UCSD-AML1 (cell line): ENCODE measurements around the gene TES.
"Not testable (repeated sequence)": the region's sequence is repeated elsewhere in the genome, so short reads cannot be mapped to it uniquely, and the experiment has no call there.

Source experiments
- DNase-seq: peaks from one replicate; lab custom pipeline; 2025; ENCODE audit not compliant: unreplicated experiment; lab: John Stamatoyannopoulos, UW

Gene TES

GRCh38 chr7:116241291-116241690 is 31.0 kb downstream of the TES start:
- no peak for DNase-seq

- no peak for DNase-seq
Observed at GRCh38 chr7:116242178-116242577, 31.8 kb downstream of the TES start.

GRCh38 chr7:116242759-116243158 is 32.4 kb downstream of the TES start:
- no peak for DNase-seq

DNA sequence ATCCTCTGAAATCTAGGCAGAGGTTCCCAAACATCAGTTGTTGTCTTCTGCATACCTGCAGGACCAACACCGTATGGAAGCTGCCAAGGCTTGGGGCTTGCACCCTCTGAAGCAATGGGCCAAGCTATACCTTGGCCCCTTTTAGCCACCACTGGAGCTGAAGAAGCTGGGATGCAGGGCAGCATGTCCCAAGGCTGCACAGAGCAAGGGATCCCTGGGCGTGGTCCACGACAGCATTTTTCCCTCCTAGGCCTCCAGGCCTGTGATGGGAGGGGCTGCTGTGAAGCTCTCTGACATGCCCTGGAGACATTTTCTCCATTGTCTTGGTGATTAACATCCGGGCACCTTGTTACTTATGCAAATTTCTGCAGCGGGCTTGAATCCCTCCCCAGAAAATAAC is 34.5 kb downstream of the TES start:
- DNase-seq = not testable (repeated sequence)

- no peak for DNase-seq
Observed at GRCh38 chr7:116246357-116246756, 36.0 kb downstream of the TES start.

DNA sequence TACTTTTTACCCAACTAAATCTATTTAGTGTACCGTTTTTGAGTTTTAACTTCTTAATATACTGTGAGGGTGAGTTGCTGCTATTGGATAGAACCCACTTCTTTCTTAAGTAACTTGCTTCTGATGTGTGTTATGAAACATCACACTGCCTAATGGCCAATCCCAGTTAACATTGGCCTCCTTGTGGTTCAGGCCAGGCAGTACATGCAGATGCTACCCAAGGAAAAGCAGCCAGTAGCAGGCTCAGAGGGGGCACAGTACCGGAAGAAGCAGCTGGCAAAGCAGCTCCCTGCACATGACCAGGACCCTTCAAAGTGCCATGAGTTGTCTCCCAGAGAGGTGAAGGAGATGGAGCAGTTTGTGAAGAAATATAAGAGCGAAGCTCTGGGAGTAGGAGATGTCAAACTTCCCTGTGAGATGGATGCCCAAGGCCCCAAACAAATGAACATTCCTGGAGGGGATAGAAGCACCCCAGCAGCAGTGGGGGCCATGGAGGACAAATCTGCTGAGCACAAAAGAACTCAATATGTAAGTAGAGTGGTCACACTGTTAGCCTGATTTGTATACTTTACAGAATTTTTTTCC is 39.7 kb downstream of the TES start:
- no peak for DNase-seq

DNA sequence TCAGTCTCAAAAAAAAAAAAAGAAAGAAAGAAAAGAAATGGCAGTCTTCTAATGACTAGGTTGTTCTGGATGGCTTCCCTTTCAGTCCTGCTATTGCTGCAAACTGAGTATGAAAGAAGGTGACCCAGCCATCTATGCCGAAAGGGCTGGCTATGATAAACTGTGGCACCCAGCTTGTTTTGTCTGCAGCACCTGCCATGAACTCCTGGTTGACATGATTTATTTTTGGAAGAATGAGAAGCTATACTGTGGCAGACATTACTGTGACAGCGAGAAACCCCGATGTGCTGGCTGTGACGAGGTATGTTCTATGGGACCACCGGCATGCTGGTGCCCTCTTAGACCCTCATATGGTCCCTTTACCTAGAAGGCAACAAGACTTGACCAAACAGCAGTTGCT is 41.3 kb downstream of the TES start:
- no peak for DNase-seq

DNA sequence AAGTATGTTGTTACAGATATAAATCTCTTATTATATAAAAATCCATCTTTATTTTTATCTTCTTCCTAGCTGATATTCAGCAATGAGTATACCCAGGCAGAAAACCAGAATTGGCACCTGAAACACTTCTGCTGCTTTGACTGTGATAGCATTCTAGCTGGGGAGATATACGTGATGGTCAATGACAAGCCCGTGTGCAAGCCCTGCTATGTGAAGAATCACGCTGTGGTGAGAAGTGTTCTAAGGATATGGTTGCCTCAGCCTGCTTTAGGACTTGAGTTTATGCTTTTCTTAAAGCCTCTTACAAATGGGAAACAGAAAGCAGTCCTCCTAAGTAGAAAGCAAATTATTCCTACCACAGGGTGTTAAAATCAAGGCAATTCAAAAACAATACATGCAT is 41.9 kb downstream of the TES start:
- no peak for DNase-seq

GRCh38 chr7:116257156-116257555 is 46.8 kb downstream of the TES start:
- no peak for DNase-seq

- no peak for DNase-seq
Observed at GRCh38 chr7:116258734-116259133, 48.4 kb downstream of the TES start.

- DNase-seq = no peak
Observed at GRCh38 chr7:116259156-116259870, 49.0 kb downstream of the TES start.

GRCh38 chr7:116259871-116260440 is 49.6 kb downstream of the TES start:
- no peak for DNase-seq

DNA sequence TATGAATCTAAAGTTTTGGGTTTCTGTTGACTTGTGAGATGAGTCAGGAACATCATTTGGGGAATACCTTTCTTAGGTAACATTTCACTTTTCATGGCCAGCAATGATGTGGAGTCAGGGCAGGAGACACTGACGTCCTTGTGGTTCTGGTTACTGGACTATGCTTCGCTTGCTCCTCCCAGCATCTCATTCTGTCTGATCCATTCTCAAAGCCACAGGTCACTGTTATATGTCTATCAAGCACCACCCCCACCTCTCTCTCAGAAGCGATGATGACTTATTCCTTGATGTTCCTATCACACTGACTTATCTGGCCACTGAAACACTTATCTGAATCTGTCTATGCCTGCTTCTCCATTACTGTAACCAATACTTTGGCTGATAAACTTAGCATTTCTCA is 51.6 kb downstream of the TES start:
- DNase-seq = no peak

GRCh38 chr7:116265881-116266280 is 55.5 kb downstream of the TES start:
- no peak for DNase-seq

DNA sequence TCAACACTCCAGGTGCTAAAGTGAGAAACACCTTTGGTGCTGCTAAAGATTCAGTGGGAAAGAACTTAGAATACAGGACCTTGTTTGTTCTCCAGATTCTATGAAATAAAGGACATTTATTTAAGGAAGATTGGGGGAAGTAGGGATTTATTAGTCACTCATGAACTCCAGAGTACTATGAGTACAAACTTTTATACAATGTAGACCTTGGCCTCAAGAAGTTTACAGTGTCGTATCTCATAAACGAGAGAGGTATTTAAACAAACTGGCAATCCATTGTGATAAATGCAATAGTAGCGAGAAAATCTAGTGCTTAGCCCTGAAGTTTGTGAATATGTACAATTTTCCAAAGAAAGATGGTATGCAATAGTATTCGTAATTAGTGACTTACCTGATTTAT is 59.1 kb downstream of the TES start:
- no peak for DNase-seq

- DNase-seq = no peak
Observed at GRCh38 chr7:116271161-116271913, 61.0 kb downstream of the TES start.

GRCh38 chr7:116271963-116272886 is 61.9 kb downstream of the TES start:
- no peak for DNase-seq

- DNase-seq = no peak
Observed at GRCh38 chr7:116273283-116273917, 63.1 kb downstream of the TES start.

DNA sequence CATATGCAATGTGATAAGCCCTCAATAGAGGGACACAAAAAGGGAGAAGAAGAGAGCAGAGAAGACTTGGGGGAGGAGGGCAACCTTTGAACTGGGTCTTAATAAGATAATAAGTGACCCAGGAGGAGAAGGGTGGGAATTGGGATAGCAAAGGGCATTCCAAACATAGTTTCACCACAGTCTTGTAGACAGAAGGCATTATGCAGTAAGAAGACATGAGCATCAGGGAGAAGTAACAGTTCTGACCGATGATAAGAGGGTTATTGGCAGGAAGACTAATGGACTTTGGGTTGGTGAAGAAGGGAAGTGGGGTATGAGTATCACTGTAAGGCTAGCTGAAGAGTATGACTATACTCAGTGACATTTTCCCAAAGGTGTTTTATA is 63.6 kb downstream of the TES start:
- no peak for DNase-seq

DNA sequence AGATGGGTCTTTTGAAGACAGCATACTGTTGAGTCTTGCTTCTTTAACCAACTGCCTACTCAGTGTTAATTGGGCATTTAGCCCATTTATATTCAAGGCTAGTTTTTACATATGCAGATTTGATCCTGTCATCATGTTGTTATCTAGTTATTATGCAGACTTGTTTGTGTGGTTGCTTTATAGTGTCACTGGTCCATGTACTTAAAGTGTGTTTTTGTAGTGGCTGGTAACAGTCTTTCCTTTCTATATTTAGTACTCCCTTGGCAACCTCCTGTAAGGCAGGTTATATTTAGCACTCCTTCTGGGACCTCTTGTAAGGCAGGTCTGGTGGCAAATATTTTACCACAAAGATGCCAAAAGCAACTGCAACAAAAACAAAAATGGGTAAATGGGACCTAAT is 66.7 kb downstream of the TES start:
- no peak for DNase-seq
